T-helper 2 cell (primary cell): ENCODE measurements around the gene SMKR1.
A peak's percentile ranks its signal among the peaks of the same experiment; 100 is the strongest.
"Not testable (repeated sequence)": the region's sequence is repeated elsewhere in the genome, so short reads cannot be mapped to it uniquely, and the experiment has no call there.

ENCODE experiments used
- DNase-seq, 5 experiments: peaks; one replicate each; pipeline versions ENCODE4 v3.0.0 to v3.0.0-alpha.2; 2012 to 2022
- total RNA-seq, 2 donors: gene quantifications; one replicate each; lab custom pipeline; 2026; lab: John Stamatoyannopoulos, UW

SMKR1 gene
- 0 to 0.61 reads per million in 2 donors for total RNA-seq

GRCh38 chr7:129501760-129502707 lies at the start of gene SMKR1:
SMKR1 (plus strand) TSS chr7:129502531; CDS start chr7:129502825, 294 bp downstream.
- DNase-seq, result peak; percentile 83 to 96 (median 92)

- no peak for DNase-seq
Observed at GRCh38 chr7:129452589-129453231, 49.6 kb upstream of the SMKR1 start.

GRCh38 chr7:129453510-129454248 lies 48.7 kb upstream of the SMKR1 start:
- no peak for DNase-seq

- no peak for DNase-seq
Observed at GRCh38 chr7:129454249-129454551, 48.1 kb upstream of the SMKR1 start.

GRCh38 chr7:129456421-129456820 lies 45.9 kb upstream of the SMKR1 start:
- DNase-seq, result no peak

- no peak for DNase-seq
Observed at GRCh38 chr7:129457101-129457500, 45.2 kb upstream of the SMKR1 start.

- no peak for DNase-seq
Observed at GRCh38 chr7:129458171-129458570, 44.2 kb upstream of the SMKR1 start.

GRCh38 chr7:129461809-129462208 lies 40.5 kb upstream of the SMKR1 start:
- no peak for DNase-seq

GRCh38 chr7:129462420-129462819 lies 39.9 kb upstream of the SMKR1 start:
- no peak for DNase-seq

- no peak for DNase-seq
Observed at GRCh38 chr7:129464194-129464593, 38.1 kb upstream of the SMKR1 start.

GRCh38 chr7:129465080-129465479 lies 37.3 kb upstream of the SMKR1 start:
- no peak for DNase-seq

GRCh38 chr7:129466796-129467195 lies 35.5 kb upstream of the SMKR1 start:
- no peak for DNase-seq

- no peak for DNase-seq
Observed at GRCh38 chr7:129468087-129468486, 34.2 kb upstream of the SMKR1 start.

GRCh38 chr7:129468547-129468946 lies 33.8 kb upstream of the SMKR1 start:
- no peak for DNase-seq

- no peak for DNase-seq
Observed at GRCh38 chr7:129469930-129470329, 32.4 kb upstream of the SMKR1 start.

- DNase-seq, result no peak
Observed at GRCh38 chr7:129470411-129470810, 31.9 kb upstream of the SMKR1 start.

- no peak for DNase-seq
Observed at GRCh38 chr7:129471402-129471827, 30.9 kb upstream of the SMKR1 start.

GRCh38 chr7:129475931-129476330 lies 26.4 kb upstream of the SMKR1 start:
- DNase-seq, result not testable (repeated sequence)

GRCh38 chr7:129476398-129476797 lies 25.9 kb upstream of the SMKR1 start:
- DNase-seq, result not testable (repeated sequence)

- no peak for DNase-seq
Observed at GRCh38 chr7:129479831-129480230, 22.5 kb upstream of the SMKR1 start.

GRCh38 chr7:129480674-129481363 lies 21.5 kb upstream of the SMKR1 start:
- no peak for DNase-seq

- not testable (repeated sequence) for DNase-seq
Observed at GRCh38 chr7:129481376-129481775, 21.0 kb upstream of the SMKR1 start.

- no peak for DNase-seq
Observed at GRCh38 chr7:129482781-129483180, 19.6 kb upstream of the SMKR1 start.
